Breast epithelium (tissue), 4 donors: ENCODE data around the gene SEPHS1. TPM values are rescaled to one million over a fixed set of nuclear protein-coding genes. Genes with fewer than 3 reads are reported as not detected.

Source experiments
- DNase-seq, 2 donors: peaks; one replicate each; pipeline ENCODE4 v3.0.0-alpha.2; 2019; ENCODE audit warnings: low spot score in 2 of 2
- H3K27ac ChIP-seq, 2 donors: fragments of 200-600 bp; sonication (generic) in 1 of 2; one replicate each; pipeline ENCODE4 v1.5.1; 2016 to 2019; ENCODE audit warnings: mild to moderate bottlenecking in 1 of 2
- H3K27me3 ChIP-seq, 2 donors: fragments of 200-600 bp; sonication (generic) in 1 of 2; one replicate each; pipeline versions ENCODE4 v1.5.1 to v1.6.0; 2017 to 2019; ENCODE audit warnings: control low read depth in 1 of 2, mild to moderate bottlenecking in 1 of 2
- H3K36me3 ChIP-seq: fragments of 200-600 bp; one replicate; pipeline ENCODE4 v1.5.1; 2019
- H3K4me1 ChIP-seq, 2 donors: fragments of 200-600 bp; sonication (generic); one replicate each; pipeline ENCODE4 v1.5.1; 2016 to 2019; ENCODE audit warnings: control low read depth in 1 of 2
- H3K4me3 ChIP-seq, 3 donors: fragments of 200-600 bp; sonication (generic); 1 replicate in 2 of 3; 2 replicates in 1 of 3; pipeline ENCODE4 v1.5.1; 2016 to 2019; ENCODE audit warnings: mild to moderate bottlenecking in 3 of 3, moderate library complexity in 2 of 3
- H3K9me3 ChIP-seq, 2 donors: fragments of 200-600 bp; sonication (generic) in 1 of 2; one replicate each; pipeline ENCODE4 v1.5.1; 2016 to 2019; ENCODE audit warnings: control low read depth in 1 of 2
- CTCF ChIP-seq, 3 donors: fragments of 450-650 bp; IDR thresholded peaks; one replicate each; pipeline ENCODE4 v1.5.1; 2016 to 2017; ENCODE audit warnings: antibody characterized with exemption in 3 of 3, mild to moderate bottlenecking in 3 of 3, moderate library complexity in 3 of 3
- POLR2A ChIP-seq: fragments of 450-650 bp; IDR thresholded peaks from one replicate; pipeline ENCODE4 v1.6.1; 2016; ENCODE audit warnings: antibody characterized with exemption, mild to moderate bottlenecking, moderate library complexity
- POLR2AphosphoS5 ChIP-seq, 3 donors: sonication (generic); formaldehyde crosslinking; IDR thresholded peaks; one replicate each; pipeline ENCODE4 v1.6.1; 2017; ENCODE audit warnings: antibody characterized with exemption in 3 of 3
- intact Hi-C: fragments of 100-400 bp; cut with DNase I; formaldehyde crosslinking; loops from one replicate; pipeline ENCODE4 v1.15.1; 2023; ENCODE audit warnings: low total_unique reads
- total RNA-seq, 3 donors: library from RNA; depleted of rRNA; stranded (reverse); fragments of >200 nt; gene quantifications; one replicate each; pipeline ENCODE4 v1.1.0, GENCODE V29; 2016

The SEPHS1 gene
- total RNA-seq, 3 donors from 2014 or later, result 33.9 to 53.3 (median 43.6) TPM

- no peak for TF ChIP-seq POLR2AphosphoS5 (IDR thresholded peaks at IDR 0.05)
- no peak for TF ChIP-seq POLR2A
- no peak for TF ChIP-seq CTCF (IDR thresholded peaks at IDR 0.05)
- Histone ChIP-seq H3K36me3 (no peaks in the 10 kb centered on the region), H3K27me3 (no peaks in the 10 kb centered on the region), H3K4me1 (peaks cover 0 to 4% of the 10 kb centered on the region in 2 donors), H3K9me3 (no peaks in the 10 kb centered on the region), H3K27ac (peak overlapping the region; percentile 95 to 99), H3K4me3 (peak overlapping the region; percentile 79 to 95 (median 83))
- intact Hi-C loops, result no loop called here
- DNase-seq, result peak in 1 of 2 donors; percentile 33
Observed at GRCh38 chr10:13346283-13347042, 1.6 kb downstream of the SEPHS1 start.

- Histone ChIP-seq H3K4me1 (no peaks in the 10 kb centered on the region), H3K27ac (no peak overlapping the region), H3K27me3 (no peaks in the 10 kb centered on the region), H3K9me3 (no peaks in the 10 kb centered on the region), H3K4me3 (no peak overlapping the region), H3K36me3 (no peaks in the 10 kb centered on the region)
- no peak for DNase-seq
- no peak for TF ChIP-seq POLR2AphosphoS5 (IDR thresholded peaks at IDR 0.05)
- no peak for TF ChIP-seq CTCF (IDR thresholded peaks at IDR 0.05)
- intact Hi-C loops, result no loop called here
Observed at GRCh38 chr10:13340626-13341376, 7.3 kb downstream of the SEPHS1 start.

- H3K4me1 ChIP-seq, result no peaks in the 10 kb centered on the region
- DNase-seq, result no peak
- no peaks in the 10 kb centered on the region for H3K27me3 ChIP-seq
- H3K9me3 ChIP-seq, result no peaks in the 10 kb centered on the region
- intact Hi-C loops, result no loop called here
- no peak for TF ChIP-seq POLR2AphosphoS5 (IDR thresholded peaks at IDR 0.05)
- no peaks in the 10 kb centered on the region for H3K36me3 ChIP-seq
- H3K27ac ChIP-seq, result peak overlapping the region in 1 of 2 donors; percentile 0
- no peak overlapping the region for H3K4me3 ChIP-seq
Observed at GRCh38 chr10:13340068-13340467, 8.0 kb downstream of the SEPHS1 start.

GRCh38 chr10:13338390-13339110 lies 9.5 kb downstream of the SEPHS1 start:
- Histone ChIP-seq H3K27ac (no peak overlapping the region), H3K4me3 (no peak overlapping the region), H3K27me3 (no peaks in the 10 kb centered on the region), H3K36me3 (no peaks in the 10 kb centered on the region), H3K4me1 (no peaks in the 10 kb centered on the region), H3K9me3 (no peaks in the 10 kb centered on the region)
- TF ChIP-seq POLR2AphosphoS5 (IDR thresholded peaks at IDR 0.05) (no peak), CTCF (IDR thresholded peaks at IDR 0.05) (no peak), POLR2A (no peak)
- DNase-seq, result no peak
- intact Hi-C loops, result no loop called here

GRCh38 chr10:13337827-13338196 lies 10.3 kb downstream of the SEPHS1 start:
- H3K36me3 ChIP-seq, result no peaks in the 10 kb centered on the region
- no peak for DNase-seq
- H3K27me3 ChIP-seq, result no peaks in the 10 kb centered on the region
- intact Hi-C loops, result no loop called here
- no peak overlapping the region for H3K4me3 ChIP-seq
- no peaks in the 10 kb centered on the region for H3K9me3 ChIP-seq
- no peak for TF ChIP-seq POLR2A
- no peak for TF ChIP-seq CTCF (IDR thresholded peaks at IDR 0.05)
- no peak for TF ChIP-seq POLR2AphosphoS5 (IDR thresholded peaks at IDR 0.05)
- peak overlapping the region in 1 of 2 donors; percentile 8 for H3K27ac ChIP-seq
- H3K4me1 ChIP-seq, result no peaks in the 10 kb centered on the region
